HepG2 (cell line): ENCODE data around the gene QSOX2. TPM values are rescaled to one million over a fixed set of nuclear protein-coding genes. Genes with fewer than 3 reads are reported as not detected.

Experiments
- PAX8 ChIP-seq: sonication (generic); formaldehyde crosslinking; IDR thresholded peaks from 2 replicates; pipeline ENCODE4 v1.8.0; 2022; ENCODE audit warnings: mild to moderate bottlenecking, missing genetic modification reagents, borderline replicate concordance
- TCF7L2 ChIP-seq: IDR thresholded peaks from 2 replicates; pipeline ENCODE4 v1.6.1; 2011; ENCODE audit warnings: mild to moderate bottlenecking, low read depth, low read length, moderate library complexity
- ZNF232 ChIP-seq: sonication (generic); formaldehyde crosslinking; IDR thresholded peaks from 2 replicates; pipeline ENCODE4 v1.4.0; 2020; ENCODE audit warnings: missing genetic modification reagents, borderline replicate concordance
- ZNF264 ChIP-seq: sonication (generic); formaldehyde crosslinking; IDR thresholded peaks from 2 replicates; pipeline ENCODE4 v1.4.0; 2020; ENCODE audit warnings: missing genetic modification reagents
- ZNF878 ChIP-seq: sonication (generic); formaldehyde crosslinking; IDR thresholded peaks from 2 replicates; pipeline ENCODE4 v1.8.1; 2023; ENCODE audit warnings: mild to moderate bottlenecking, missing genetic modification reagents, moderate library complexity
- polyA plus RNA-seq, 8 experiments: library from polyadenylated mRNA; depleted of rRNA in 3 of 8; stranded (reverse) in 7 of 8; unstranded in 1 of 8; fragments of >200 nt; fragmentation: Illumina TruSeq in 4 of 8; extraction: Trizol in 4 of 8; gene quantifications; 2 replicates each; pipeline versions ENCODE4 v1.2.1 to v1.2.3, GENCODE V29; 2011 to 2016; ENCODE audit warnings: low read depth in 4 of 8, missing spikeins in 1 of 8, mixed read lengths in 1 of 8; ENCODE audit not compliant: insufficient read depth in 1 of 8
- total RNA-seq, 5 experiments: library from RNA; depleted of rRNA; stranded (reverse); fragments of >200 nt; fragmentation: Illumina TruSeq; extraction: Trizol; gene quantifications; 2 replicates each; pipeline ENCODE4 v1.2.3, GENCODE V29; 2016; ENCODE audit warnings: low read depth in 1 of 5
- TF ChIP-seq, protein P1 (sequence below): sonication (generic); formaldehyde crosslinking; IDR thresholded peaks from 2 replicates; pipeline ENCODE4 v1.5.0; 2020; ENCODE audit warnings: mild to moderate bottlenecking, missing genetic modification reagents, borderline replicate concordance
- TF ChIP-seq, protein P2 (sequence below): sonication (generic); formaldehyde crosslinking; IDR thresholded peaks from 2 replicates; pipeline ENCODE4 v1.5.0; 2020; ENCODE audit warnings: missing genetic modification reagents
- TF ChIP-seq, protein P3 (sequence below): sonication (generic); formaldehyde crosslinking; IDR thresholded peaks from 2 replicates; pipeline ENCODE4 v1.4.0; 2020; ENCODE audit warnings: missing genetic modification reagents, borderline replicate concordance
- TF ChIP-seq, protein P4 (sequence below): IDR thresholded peaks from 2 replicates; pipeline ENCODE4 v1.4.0; 2020; ENCODE audit warnings: mild to moderate bottlenecking, missing genetic modification reagents
- TF ChIP-seq, protein P5 (sequence below): sonication (generic); formaldehyde crosslinking; IDR thresholded peaks from 2 replicates; pipeline ENCODE4 v1.5.0; 2020; ENCODE audit warnings: missing genetic modification reagents
- TF ChIP-seq, protein P6 (sequence below): sonication (generic); formaldehyde crosslinking; IDR thresholded peaks from 2 replicates; pipeline ENCODE4 v1.5.0; 2020; ENCODE audit warnings: mild to moderate bottlenecking, missing genetic modification reagents, borderline replicate concordance

The QSOX2 gene
- total and polyA plus RNA-seq, 2 of the 13 experiments (the other 11 are each of a cell fraction or from before 2014, with no cell fraction given): 27.1 to 42.1 TPM

DNA sequence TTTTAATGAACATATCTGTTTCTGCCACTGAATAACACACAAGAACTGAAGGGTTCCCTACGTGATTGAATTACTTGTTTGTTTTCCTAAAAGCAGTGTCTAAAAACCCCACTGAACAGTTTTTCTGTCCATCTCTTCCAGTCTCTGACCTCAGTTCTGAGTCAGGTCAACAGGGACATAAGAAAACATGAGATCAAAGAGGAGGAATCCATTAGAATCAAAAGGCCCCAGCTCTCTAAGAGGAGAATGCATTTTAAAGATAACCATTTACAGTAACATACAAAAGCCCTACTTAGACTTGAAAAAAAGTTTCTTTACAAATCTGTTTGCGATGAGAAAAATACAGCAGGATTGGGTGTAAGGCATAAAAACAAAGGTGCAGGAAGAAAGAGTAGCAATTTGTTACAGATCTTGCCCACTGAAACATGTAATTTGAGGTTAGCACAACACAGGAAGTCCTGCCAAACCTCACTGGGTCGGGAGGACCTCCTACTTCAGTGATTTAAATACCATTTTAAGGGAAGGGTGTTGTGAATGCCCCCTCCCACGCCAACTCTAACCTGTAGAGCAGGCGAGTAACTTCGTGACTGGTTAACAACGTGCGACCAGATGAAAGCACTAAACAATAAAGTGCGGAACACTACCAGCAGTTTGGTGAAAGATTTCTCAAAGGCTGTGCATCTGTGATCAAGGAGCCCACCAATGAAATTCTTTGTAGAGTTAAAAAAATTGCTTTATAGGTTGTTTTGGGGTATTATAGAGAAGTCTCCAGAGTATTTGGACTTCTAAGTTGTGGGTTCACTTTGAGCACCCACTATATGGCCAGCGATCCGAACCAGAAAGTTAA is 1.3 kb downstream of the QSOX2 start (continued):
- TF ChIP-seq, protein P1, sequence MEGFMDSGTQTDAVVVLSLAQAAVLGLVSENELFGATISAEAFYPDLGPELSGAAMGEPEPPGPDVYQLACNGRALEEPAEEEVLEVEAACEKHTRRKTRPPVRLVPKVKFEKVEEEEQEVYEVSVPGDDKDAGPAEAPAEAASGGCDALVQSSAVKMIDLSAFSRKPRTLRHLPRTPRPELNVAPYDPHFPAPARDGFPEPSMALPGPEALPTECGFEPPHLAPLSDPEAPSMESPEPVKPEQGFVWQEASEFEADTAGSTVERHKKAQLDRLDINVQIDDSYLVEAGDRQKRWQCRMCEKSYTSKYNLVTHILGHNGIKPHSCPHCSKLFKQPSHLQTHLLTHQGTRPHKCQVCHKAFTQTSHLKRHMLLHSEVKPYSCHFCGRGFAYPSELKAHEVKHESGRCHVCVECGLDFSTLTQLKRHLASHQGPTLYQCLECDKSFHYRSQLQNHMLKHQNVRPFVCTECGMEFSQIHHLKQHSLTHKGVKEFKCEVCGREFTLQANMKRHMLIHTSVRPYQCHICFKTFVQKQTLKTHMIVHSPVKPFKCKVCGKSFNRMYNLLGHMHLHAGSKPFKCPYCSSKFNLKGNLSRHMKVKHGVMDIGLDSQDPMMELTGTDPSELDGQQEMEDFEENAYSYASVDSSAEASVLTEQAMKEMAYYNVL (CRISPR knock-in tag): no peak
- TF ChIP-seq ZNF232 (CRISPR knock-in tag) (no peak), ZNF878 (CRISPR knock-in tag) (no peak), TCF7L2 (no peak), PAX8 (no peak), ZNF264 (CRISPR knock-in tag) (no peak)
- TF ChIP-seq, protein P2, sequence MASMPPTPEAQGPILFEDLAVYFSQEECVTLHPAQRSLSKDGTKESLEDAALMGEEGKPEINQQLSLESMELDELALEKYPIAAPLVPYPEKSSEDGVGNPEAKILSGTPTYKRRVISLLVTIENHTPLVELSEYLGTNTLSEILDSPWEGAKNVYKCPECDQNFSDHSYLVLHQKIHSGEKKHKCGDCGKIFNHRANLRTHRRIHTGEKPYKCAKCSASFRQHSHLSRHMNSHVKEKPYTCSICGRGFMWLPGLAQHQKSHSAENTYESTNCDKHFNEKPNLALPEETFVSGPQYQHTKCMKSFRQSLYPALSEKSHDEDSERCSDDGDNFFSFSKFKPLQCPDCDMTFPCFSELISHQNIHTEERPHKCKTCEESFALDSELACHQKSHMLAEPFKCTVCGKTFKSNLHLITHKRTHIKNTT (CRISPR knock-in tag): no peak
- TF ChIP-seq, protein P3, sequence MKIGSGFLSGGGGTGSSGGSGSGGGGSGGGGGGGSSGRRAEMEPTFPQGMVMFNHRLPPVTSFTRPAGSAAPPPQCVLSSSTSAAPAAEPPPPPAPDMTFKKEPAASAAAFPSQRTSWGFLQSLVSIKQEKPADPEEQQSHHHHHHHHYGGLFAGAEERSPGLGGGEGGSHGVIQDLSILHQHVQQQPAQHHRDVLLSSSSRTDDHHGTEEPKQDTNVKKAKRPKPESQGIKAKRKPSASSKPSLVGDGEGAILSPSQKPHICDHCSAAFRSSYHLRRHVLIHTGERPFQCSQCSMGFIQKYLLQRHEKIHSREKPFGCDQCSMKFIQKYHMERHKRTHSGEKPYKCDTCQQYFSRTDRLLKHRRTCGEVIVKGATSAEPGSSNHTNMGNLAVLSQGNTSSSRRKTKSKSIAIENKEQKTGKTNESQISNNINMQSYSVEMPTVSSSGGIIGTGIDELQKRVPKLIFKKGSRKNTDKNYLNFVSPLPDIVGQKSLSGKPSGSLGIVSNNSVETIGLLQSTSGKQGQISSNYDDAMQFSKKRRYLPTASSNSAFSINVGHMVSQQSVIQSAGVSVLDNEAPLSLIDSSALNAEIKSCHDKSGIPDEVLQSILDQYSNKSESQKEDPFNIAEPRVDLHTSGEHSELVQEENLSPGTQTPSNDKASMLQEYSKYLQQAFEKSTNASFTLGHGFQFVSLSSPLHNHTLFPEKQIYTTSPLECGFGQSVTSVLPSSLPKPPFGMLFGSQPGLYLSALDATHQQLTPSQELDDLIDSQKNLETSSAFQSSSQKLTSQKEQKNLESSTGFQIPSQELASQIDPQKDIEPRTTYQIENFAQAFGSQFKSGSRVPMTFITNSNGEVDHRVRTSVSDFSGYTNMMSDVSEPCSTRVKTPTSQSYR (CRISPR knock-in tag): no peak
- TF ChIP-seq, protein P4, sequence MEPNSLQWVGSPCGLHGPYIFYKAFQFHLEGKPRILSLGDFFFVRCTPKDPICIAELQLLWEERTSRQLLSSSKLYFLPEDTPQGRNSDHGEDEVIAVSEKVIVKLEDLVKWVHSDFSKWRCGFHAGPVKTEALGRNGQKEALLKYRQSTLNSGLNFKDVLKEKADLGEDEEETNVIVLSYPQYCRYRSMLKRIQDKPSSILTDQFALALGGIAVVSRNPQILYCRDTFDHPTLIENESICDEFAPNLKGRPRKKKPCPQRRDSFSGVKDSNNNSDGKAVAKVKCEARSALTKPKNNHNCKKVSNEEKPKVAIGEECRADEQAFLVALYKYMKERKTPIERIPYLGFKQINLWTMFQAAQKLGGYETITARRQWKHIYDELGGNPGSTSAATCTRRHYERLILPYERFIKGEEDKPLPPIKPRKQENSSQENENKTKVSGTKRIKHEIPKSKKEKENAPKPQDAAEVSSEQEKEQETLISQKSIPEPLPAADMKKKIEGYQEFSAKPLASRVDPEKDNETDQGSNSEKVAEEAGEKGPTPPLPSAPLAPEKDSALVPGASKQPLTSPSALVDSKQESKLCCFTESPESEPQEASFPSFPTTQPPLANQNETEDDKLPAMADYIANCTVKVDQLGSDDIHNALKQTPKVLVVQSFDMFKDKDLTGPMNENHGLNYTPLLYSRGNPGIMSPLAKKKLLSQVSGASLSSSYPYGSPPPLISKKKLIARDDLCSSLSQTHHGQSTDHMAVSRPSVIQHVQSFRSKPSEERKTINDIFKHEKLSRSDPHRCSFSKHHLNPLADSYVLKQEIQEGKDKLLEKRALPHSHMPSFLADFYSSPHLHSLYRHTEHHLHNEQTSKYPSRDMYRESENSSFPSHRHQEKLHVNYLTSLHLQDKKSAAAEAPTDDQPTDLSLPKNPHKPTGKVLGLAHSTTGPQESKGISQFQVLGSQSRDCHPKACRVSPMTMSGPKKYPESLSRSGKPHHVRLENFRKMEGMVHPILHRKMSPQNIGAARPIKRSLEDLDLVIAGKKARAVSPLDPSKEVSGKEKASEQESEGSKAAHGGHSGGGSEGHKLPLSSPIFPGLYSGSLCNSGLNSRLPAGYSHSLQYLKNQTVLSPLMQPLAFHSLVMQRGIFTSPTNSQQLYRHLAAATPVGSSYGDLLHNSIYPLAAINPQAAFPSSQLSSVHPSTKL (CRISPR knock-in tag): peak; percentile 41; the same call in 1 of the 2 replicates
- TF ChIP-seq, protein P5, sequence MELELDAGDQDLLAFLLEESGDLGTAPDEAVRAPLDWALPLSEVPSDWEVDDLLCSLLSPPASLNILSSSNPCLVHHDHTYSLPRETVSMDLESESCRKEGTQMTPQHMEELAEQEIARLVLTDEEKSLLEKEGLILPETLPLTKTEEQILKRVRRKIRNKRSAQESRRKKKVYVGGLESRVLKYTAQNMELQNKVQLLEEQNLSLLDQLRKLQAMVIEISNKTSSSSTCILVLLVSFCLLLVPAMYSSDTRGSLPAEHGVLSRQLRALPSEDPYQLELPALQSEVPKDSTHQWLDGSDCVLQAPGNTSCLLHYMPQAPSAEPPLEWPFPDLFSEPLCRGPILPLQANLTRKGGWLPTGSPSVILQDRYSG (CRISPR knock-in tag): no peak
- TF ChIP-seq, protein P6, sequence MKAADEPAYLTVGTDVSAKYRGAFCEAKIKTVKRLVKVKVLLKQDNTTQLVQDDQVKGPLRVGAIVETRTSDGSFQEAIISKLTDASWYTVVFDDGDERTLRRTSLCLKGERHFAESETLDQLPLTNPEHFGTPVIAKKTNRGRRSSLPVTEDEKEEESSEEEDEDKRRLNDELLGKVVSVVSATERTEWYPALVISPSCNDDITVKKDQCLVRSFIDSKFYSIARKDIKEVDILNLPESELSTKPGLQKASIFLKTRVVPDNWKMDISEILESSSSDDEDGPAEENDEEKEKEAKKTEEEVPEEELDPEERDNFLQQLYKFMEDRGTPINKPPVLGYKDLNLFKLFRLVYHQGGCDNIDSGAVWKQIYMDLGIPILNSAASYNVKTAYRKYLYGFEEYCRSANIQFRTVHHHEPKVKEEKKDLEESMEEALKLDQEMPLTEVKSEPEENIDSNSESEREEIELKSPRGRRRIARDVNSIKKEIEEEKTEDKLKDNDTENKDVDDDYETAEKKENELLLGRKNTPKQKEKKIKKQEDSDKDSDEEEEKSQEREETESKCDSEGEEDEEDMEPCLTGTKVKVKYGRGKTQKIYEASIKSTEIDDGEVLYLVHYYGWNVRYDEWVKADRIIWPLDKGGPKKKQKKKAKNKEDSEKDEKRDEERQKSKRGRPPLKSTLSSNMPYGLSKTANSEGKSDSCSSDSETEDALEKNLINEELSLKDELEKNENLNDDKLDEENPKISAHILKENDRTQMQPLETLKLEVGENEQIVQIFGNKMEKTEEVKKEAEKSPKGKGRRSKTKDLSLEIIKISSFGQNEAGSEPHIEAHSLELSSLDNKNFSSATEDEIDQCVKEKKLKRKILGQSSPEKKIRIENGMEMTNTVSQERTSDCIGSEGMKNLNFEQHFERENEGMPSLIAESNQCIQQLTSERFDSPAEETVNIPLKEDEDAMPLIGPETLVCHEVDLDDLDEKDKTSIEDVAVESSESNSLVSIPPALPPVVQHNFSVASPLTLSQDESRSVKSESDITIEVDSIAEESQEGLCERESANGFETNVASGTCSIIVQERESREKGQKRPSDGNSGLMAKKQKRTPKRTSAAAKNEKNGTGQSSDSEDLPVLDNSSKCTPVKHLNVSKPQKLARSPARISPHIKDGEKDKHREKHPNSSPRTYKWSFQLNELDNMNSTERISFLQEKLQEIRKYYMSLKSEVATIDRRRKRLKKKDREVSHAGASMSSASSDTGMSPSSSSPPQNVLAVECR: no peak
